ENCODE measurements around the gene MMAB.

GRCh38 chr12:109609342-109609741 lies 36.0 kb upstream of the MMAB start:
- no peak for TF ChIP-seq CTCF (IDR thresholded peaks at IDR 0.05; ENCODE audit: extremely low read depth in 1 of 2, insufficient read depth in 1 of 2, low read depth in 1 of 2, low read length in 2 of 2)
- TF ChIP-seq POLR2A (IDR thresholded peaks at IDR 0.05; ENCODE audit: low read depth, low read length), result no peak

Data from endothelial cell of umbilical vein (primary cell).